Central memory CD8-positive, alpha-beta T cell (primary cell): ENCODE data around the gene CMC1.

Source experiments
- ATAC-seq: fragments of 150-1000 bp; cut with Tn5 transposase; replicated peaks from 2 replicates; pipeline ENCODE4 v1.10.0; 2022; ENCODE audit warnings: mild to moderate bottlenecking, moderate FRiP score, moderate number of reproducible peaks; ENCODE audit not compliant: poor library complexity, severe bottlenecking; ENCODE audit errors: extremely low read depth
- DNase-seq, 2 donors: peaks; one replicate each; pipeline ENCODE4 v3.0.0; 2021; ENCODE audit warnings: low spot score in 2 of 2
- H3K27ac Mint-ChIP-seq: one replicate; pipeline ENCODE4 v1.8.0; 2022; ENCODE audit warnings: low read depth, mild to moderate bottlenecking, moderate library complexity, mixed read lengths
- H3K27me3 Mint-ChIP-seq: one replicate; pipeline ENCODE4 v1.8.0; 2022; ENCODE audit warnings: mixed read lengths
- H3K36me3 Mint-ChIP-seq: one replicate; pipeline ENCODE4 v1.8.0; 2022; ENCODE audit warnings: mild to moderate bottlenecking, moderate library complexity, mixed read lengths; ENCODE audit not compliant: insufficient read depth
- H3K4me1 Mint-ChIP-seq: one replicate; pipeline ENCODE4 v1.8.0; 2022; ENCODE audit warnings: mixed read lengths
- H3K4me3 Mint-ChIP-seq: one replicate; pipeline ENCODE4 v1.8.0; 2022; ENCODE audit warnings: mild to moderate bottlenecking, moderate library complexity, mixed read lengths
- H3K9me3 Mint-ChIP-seq: one replicate; pipeline ENCODE4 v1.8.0; 2022; ENCODE audit warnings: mixed read lengths

Gene CMC1

GRCh38 chr3:28291577-28291976 lies 50.2 kb downstream of the CMC1 start:
- peak overlapping the region; percentile 86 for H3K4me3 Mint-ChIP-seq
- peaks cover 41% of the 10 kb centered on the region for H3K4me1 Mint-ChIP-seq
- no peak for ATAC-seq
- peaks cover 12% of the 10 kb centered on the region for H3K36me3 Mint-ChIP-seq
- peak overlapping the region; percentile 94 for H3K27ac Mint-ChIP-seq
- H3K27me3 Mint-ChIP-seq = no peaks in the 10 kb centered on the region
- DNase-seq = no peak
- no peaks in the 10 kb centered on the region for H3K9me3 Mint-ChIP-seq

- Mint-ChIP-seq H3K4me1 (peaks cover 44% of the 10 kb centered on the region), H3K4me3 (peak overlapping the region; percentile 86), H3K9me3 (no peaks in the 10 kb centered on the region), H3K27ac (peak overlapping the region; percentile 94), H3K27me3 (no peaks in the 10 kb centered on the region), H3K36me3 (peaks cover 14% of the 10 kb centered on the region)
- DNase-seq = no peak
- no peak for ATAC-seq
Observed at GRCh38 chr3:28292622-28293021, 51.2 kb downstream of the CMC1 start.

- Mint-ChIP-seq H3K9me3 (no peaks in the 10 kb centered on the region), H3K4me1 (peaks cover 44% of the 10 kb centered on the region), H3K27ac (peak overlapping the region; percentile 94), H3K27me3 (no peaks in the 10 kb centered on the region), H3K36me3 (peaks cover 23% of the 10 kb centered on the region), H3K4me3 (peak overlapping the region; percentile 86)
- no peak for DNase-seq
- ATAC-seq = peak; percentile 15
Observed at GRCh38 chr3:28294667-28295413, 53.4 kb downstream of the CMC1 start.

- peak overlapping the region; percentile 94 for H3K27ac Mint-ChIP-seq
- peaks cover 45% of the 10 kb centered on the region for H3K4me1 Mint-ChIP-seq
- H3K36me3 Mint-ChIP-seq = peaks cover 26% of the 10 kb centered on the region
- ATAC-seq (peak; percentile 17), DNase-seq (no peak)
- H3K4me3 Mint-ChIP-seq = peak overlapping the region; percentile 86
- no peaks in the 10 kb centered on the region for H3K27me3 Mint-ChIP-seq
- H3K9me3 Mint-ChIP-seq = no peaks in the 10 kb centered on the region
Observed at GRCh38 chr3:28295898-28296490, 54.6 kb downstream of the CMC1 start.

- H3K27ac Mint-ChIP-seq = peak overlapping the region; percentile 92
- peaks cover 43% of the 10 kb centered on the region for H3K4me1 Mint-ChIP-seq
- ATAC-seq = no peak
- DNase-seq = no peak
- H3K27me3 Mint-ChIP-seq = no peaks in the 10 kb centered on the region
- H3K9me3 Mint-ChIP-seq = no peaks in the 10 kb centered on the region
- H3K4me3 Mint-ChIP-seq = peak overlapping the region; percentile 72
- peaks cover 27% of the 10 kb centered on the region for H3K36me3 Mint-ChIP-seq
Observed at GRCh38 chr3:28299705-28300104, 58.3 kb downstream of the CMC1 start.

- H3K27ac Mint-ChIP-seq = peak overlapping the region; percentile 92
- DNase-seq (no peak), ATAC-seq (no peak)
- H3K36me3 Mint-ChIP-seq = peaks cover 24% of the 10 kb centered on the region
- H3K4me1 Mint-ChIP-seq = peaks cover 47% of the 10 kb centered on the region
- H3K9me3 Mint-ChIP-seq = no peaks in the 10 kb centered on the region
- peak overlapping the region; percentile 72 for H3K4me3 Mint-ChIP-seq
- H3K27me3 Mint-ChIP-seq = no peaks in the 10 kb centered on the region
Observed at GRCh38 chr3:28300345-28300962, 59.0 kb downstream of the CMC1 start.

GRCh38 chr3:28301688-28302087 lies 60.3 kb downstream of the CMC1 start:
- Mint-ChIP-seq H3K27me3 (no peaks in the 10 kb centered on the region), H3K9me3 (no peaks in the 10 kb centered on the region), H3K27ac (peak overlapping the region; percentile 48), H3K4me1 (peaks cover 50% of the 10 kb centered on the region), H3K36me3 (peaks cover 24% of the 10 kb centered on the region), H3K4me3 (peak overlapping the region; percentile 72)
- ATAC-seq (no peak), DNase-seq (no peak)

GRCh38 chr3:28308196-28308595 lies 66.8 kb downstream of the CMC1 start:
- Mint-ChIP-seq H3K9me3 (no peaks in the 10 kb centered on the region), H3K27me3 (no peaks in the 10 kb centered on the region), H3K4me1 (peaks cover 60% of the 10 kb centered on the region), H3K27ac (no peak overlapping the region), H3K4me3 (no peak overlapping the region), H3K36me3 (peaks cover 25% of the 10 kb centered on the region)
- no peak for ATAC-seq
- DNase-seq = no peak

- no peak overlapping the region for H3K4me3 Mint-ChIP-seq
- no peaks in the 10 kb centered on the region for H3K27me3 Mint-ChIP-seq
- peaks cover 56% of the 10 kb centered on the region for H3K4me1 Mint-ChIP-seq
- ATAC-seq (no peak), DNase-seq (no peak)
- peak overlapping the region; percentile 30 for H3K27ac Mint-ChIP-seq
- peaks cover 26% of the 10 kb centered on the region for H3K36me3 Mint-ChIP-seq
- no peaks in the 10 kb centered on the region for H3K9me3 Mint-ChIP-seq
Observed at GRCh38 chr3:28315711-28316110, 74.3 kb downstream of the CMC1 start.

GRCh38 chr3:28316226-28316625 lies 74.8 kb downstream of the CMC1 start:
- Mint-ChIP-seq H3K27ac (peak overlapping the region; percentile 30), H3K36me3 (peaks cover 31% of the 10 kb centered on the region), H3K4me1 (peaks cover 56% of the 10 kb centered on the region), H3K27me3 (no peaks in the 10 kb centered on the region), H3K4me3 (no peak overlapping the region), H3K9me3 (no peaks in the 10 kb centered on the region)
- ATAC-seq (no peak), DNase-seq (no peak)

GRCh38 chr3:28317438-28318022 lies 76.1 kb downstream of the CMC1 start:
- H3K27me3 Mint-ChIP-seq = no peaks in the 10 kb centered on the region
- peak overlapping the region; percentile 68 for H3K27ac Mint-ChIP-seq
- ATAC-seq (peak; percentile 92), DNase-seq (peak in 1 of 2 donors; percentile 38)
- peaks cover 30% of the 10 kb centered on the region for H3K36me3 Mint-ChIP-seq
- H3K4me1 Mint-ChIP-seq = peaks cover 53% of the 10 kb centered on the region
- no peak overlapping the region for H3K4me3 Mint-ChIP-seq
- no peaks in the 10 kb centered on the region for H3K9me3 Mint-ChIP-seq

- no peak for DNase-seq
- Mint-ChIP-seq H3K4me3 (no peak overlapping the region), H3K27me3 (no peaks in the 10 kb centered on the region), H3K36me3 (peaks cover 29% of the 10 kb centered on the region), H3K4me1 (peaks cover 56% of the 10 kb centered on the region), H3K27ac (peak overlapping the region; percentile 10), H3K9me3 (no peaks in the 10 kb centered on the region)
- no peak for ATAC-seq
Observed at GRCh38 chr3:28320981-28321380, 79.6 kb downstream of the CMC1 start.
